Epithelial cell of esophagus (primary cell): Measurements from ENCODE around the gene ABLIM2.

Experiments used
- DNase-seq: peaks from one replicate; pipeline ENCODE4 v3.0.0; 2010; ENCODE audit warnings: low read depth
- H3K4me3 ChIP-seq: 2 replicates; pipeline ENCODE4 v1.5.1; 2011; ENCODE audit warnings: mild to moderate bottlenecking, low read length, control low read depth
- CTCF ChIP-seq: IDR thresholded peaks from 2 replicates; pipeline ENCODE4 v1.5.1; 2011; ENCODE audit warnings: low read depth, mild to moderate bottlenecking, low read length, control low read depth, inconsistent platforms; ENCODE audit not compliant: insufficient read depth; ENCODE audit errors: missing control alignments

The ABLIM2 gene

GRCh38 chr4:8119877-8120276, 38.7 kb downstream of the ABLIM2 start:
- no peak for TF ChIP-seq CTCF
- no peak for DNase-seq
- H3K4me3 ChIP-seq, result no peak overlapping the region

GRCh38 chr4:8118531-8118930, 40.1 kb downstream of the ABLIM2 start:
- no peak for DNase-seq
- no peak overlapping the region for H3K4me3 ChIP-seq
- TF ChIP-seq CTCF, result no peak

GRCh38 chr4:8118035-8118434, 40.6 kb downstream of the ABLIM2 start:
- H3K4me3 ChIP-seq, result no peak overlapping the region
- no peak for DNase-seq
- TF ChIP-seq CTCF, result no peak

GRCh38 chr4:8117278-8117682, 41.3 kb downstream of the ABLIM2 start:
- no peak overlapping the region for H3K4me3 ChIP-seq
- peak; percentile 7 for DNase-seq
- TF ChIP-seq CTCF, result no peak

- TF ChIP-seq CTCF, result no peak
- no peak for DNase-seq
These were observed 42.7 kb downstream of the ABLIM2 start for GRCh38 chr4:8115916-8116315.

GRCh38 chr4:8115203-8115520, 43.5 kb downstream of the ABLIM2 start:
- no peak for DNase-seq
- TF ChIP-seq CTCF, result no peak
- H3K4me3 ChIP-seq, result no peak overlapping the region

More at GRCh38 chr4:8115916-8116315, 42.7 kb downstream of the ABLIM2 start:
- no peak overlapping the region for H3K4me3 ChIP-seq

GRCh38 chr4:8114456-8115202, 44.0 kb downstream of the ABLIM2 start:
- TF ChIP-seq CTCF, result no peak
- H3K4me3 ChIP-seq, result no peak overlapping the region
- no peak for DNase-seq
